HL-60 (cell line): ENCODE data around the gene FBN1.

Experiments used
- SPI1 ChIP-seq: IDR thresholded peaks from 2 replicates; pipeline ENCODE4 v1.6.1; 2012; ENCODE audit warnings: low read depth, mild to moderate bottlenecking, borderline replicate concordance
- TF ChIP-seq, protein P1 (sequence below): IDR thresholded peaks from 2 replicates; pipeline ENCODE4 v1.6.1; 2012; ENCODE audit warnings: low read depth; ENCODE audit not compliant: insufficient replicate concordance
- TF ChIP-seq, protein P2 (sequence below): IDR thresholded peaks from one replicate; pipeline ENCODE4 v1.5.1; 2011; ENCODE audit warnings: low read length, control low read depth, inconsistent platforms; ENCODE audit not compliant: insufficient read depth

DNA sequence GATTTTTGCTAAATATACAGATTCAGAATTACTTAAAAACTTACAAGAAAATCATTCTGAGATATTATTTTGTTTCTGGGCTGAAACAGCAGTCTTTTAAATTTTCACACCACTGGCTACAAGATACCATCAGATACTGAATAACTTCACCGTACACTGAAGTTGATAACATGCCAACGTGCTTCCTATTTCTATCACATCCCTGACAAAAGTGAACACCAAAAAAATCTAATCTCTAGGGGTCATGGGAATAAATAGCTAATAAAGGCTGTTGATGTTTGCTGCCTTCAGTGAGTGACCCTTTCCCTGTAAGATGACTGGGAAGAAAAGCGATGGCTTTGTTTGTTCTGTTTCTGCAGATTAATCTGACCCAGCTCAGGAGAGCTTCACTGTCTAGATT is 193.8 kb downstream of the FBN1 start:
- TF ChIP-seq, protein P1, sequence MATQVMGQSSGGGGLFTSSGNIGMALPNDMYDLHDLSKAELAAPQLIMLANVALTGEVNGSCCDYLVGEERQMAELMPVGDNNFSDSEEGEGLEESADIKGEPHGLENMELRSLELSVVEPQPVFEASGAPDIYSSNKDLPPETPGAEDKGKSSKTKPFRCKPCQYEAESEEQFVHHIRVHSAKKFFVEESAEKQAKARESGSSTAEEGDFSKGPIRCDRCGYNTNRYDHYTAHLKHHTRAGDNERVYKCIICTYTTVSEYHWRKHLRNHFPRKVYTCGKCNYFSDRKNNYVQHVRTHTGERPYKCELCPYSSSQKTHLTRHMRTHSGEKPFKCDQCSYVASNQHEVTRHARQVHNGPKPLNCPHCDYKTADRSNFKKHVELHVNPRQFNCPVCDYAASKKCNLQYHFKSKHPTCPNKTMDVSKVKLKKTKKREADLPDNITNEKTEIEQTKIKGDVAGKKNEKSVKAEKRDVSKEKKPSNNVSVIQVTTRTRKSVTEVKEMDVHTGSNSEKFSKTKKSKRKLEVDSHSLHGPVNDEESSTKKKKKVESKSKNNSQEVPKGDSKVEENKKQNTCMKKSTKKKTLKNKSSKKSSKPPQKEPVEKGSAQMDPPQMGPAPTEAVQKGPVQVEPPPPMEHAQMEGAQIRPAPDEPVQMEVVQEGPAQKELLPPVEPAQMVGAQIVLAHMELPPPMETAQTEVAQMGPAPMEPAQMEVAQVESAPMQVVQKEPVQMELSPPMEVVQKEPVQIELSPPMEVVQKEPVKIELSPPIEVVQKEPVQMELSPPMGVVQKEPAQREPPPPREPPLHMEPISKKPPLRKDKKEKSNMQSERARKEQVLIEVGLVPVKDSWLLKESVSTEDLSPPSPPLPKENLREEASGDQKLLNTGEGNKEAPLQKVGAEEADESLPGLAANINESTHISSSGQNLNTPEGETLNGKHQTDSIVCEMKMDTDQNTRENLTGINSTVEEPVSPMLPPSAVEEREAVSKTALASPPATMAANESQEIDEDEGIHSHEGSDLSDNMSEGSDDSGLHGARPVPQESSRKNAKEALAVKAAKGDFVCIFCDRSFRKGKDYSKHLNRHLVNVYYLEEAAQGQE, result no peak
- TF ChIP-seq, protein P2, sequence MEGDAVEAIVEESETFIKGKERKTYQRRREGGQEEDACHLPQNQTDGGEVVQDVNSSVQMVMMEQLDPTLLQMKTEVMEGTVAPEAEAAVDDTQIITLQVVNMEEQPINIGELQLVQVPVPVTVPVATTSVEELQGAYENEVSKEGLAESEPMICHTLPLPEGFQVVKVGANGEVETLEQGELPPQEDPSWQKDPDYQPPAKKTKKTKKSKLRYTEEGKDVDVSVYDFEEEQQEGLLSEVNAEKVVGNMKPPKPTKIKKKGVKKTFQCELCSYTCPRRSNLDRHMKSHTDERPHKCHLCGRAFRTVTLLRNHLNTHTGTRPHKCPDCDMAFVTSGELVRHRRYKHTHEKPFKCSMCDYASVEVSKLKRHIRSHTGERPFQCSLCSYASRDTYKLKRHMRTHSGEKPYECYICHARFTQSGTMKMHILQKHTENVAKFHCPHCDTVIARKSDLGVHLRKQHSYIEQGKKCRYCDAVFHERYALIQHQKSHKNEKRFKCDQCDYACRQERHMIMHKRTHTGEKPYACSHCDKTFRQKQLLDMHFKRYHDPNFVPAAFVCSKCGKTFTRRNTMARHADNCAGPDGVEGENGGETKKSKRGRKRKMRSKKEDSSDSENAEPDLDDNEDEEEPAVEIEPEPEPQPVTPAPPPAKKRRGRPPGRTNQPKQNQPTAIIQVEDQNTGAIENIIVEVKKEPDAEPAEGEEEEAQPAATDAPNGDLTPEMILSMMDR, result no peak
- TF ChIP-seq SPI1, result no peak
